Cortex of kidney (tissue), 1 donor: ENCODE results near the gene GFM2.
"Not testable (repeated sequence)": the region's sequence is repeated elsewhere in the genome, so short reads cannot be mapped to it uniquely, and the experiment has no call there.

ENCODE experiments used
- DNase-seq: peaks from one replicate; lab custom pipeline; 2025; lab: John Stamatoyannopoulos, UW

GFM2 gene

GRCh38 chr5:74722271-74722670, 44.6 kb downstream of the GFM2 start:
- DNase-seq = no peak

DNA sequence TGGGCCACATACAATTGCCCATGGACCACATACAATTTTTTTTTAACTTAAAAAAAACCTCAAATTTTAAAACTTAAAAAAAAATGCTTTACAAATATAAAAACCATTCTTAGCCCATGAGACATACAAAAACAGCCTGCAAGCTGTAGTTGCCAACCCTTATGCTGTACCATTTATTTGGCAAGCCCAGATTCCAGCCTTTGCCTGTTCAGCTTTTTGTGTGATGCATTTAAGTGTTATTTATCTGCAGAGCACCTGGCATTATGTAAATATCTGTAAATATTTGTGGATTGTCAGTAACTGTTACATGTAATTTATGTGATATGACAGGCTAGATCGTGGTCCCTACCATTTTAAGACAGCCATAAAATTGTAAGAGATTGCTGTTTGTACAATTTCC, 49.3 kb downstream of the GFM2 start:
- DNase-seq = no peak

- DNase-seq = no peak
Measured at GRCh38 chr5:74693191-74693590, 73.7 kb downstream of the GFM2 start.

DNA sequence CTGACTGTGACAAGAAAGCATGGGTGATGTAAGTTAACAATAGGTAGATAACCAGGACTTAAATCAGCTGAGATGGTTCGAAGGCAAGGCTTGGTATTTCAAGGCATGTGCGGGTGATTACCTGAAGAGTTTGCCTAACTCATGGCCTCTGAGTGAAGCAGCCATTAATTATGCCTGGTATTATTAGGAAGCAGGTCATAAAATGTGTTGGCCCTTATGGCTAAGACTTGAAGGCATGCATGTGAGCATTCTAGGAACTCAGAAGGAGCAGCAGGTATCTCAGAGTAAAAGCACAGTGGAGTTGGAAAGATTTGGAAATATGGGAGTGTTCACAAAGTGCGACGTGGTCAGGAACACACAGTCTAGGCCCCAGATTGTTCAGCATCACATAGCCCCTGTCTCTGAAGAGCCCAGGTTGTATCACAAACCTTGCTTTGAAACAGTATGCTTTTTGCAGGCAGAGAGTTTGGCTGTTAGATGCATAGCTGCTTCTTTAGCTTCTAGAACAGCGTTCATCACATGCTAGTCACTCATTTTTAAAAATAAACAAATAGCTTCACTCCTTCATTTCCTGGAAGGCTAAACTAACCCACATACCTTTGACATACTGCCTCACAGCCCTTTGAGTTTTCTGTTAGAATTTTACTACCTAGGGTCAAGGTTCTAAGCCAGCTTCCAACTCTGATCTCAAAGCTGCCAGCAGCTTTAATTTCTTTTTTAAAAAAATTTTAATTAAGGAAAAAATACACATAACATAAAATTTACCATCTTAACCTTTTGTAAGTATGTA, 79.8 kb downstream of the GFM2 start:
- no peak for DNase-seq

GRCh38 chr5:74685979-74686631, 80.8 kb downstream of the GFM2 start:
- DNase-seq = no peak

- DNase-seq = peak; percentile 25
Measured at GRCh38 chr5:74684900-74685851, 81.7 kb downstream of the GFM2 start, which contains the start of gene HEXB. HEXB (plus strand) TSS chr5:74685233; CDS start chr5:74685261, 28 bp downstream.

DNA sequence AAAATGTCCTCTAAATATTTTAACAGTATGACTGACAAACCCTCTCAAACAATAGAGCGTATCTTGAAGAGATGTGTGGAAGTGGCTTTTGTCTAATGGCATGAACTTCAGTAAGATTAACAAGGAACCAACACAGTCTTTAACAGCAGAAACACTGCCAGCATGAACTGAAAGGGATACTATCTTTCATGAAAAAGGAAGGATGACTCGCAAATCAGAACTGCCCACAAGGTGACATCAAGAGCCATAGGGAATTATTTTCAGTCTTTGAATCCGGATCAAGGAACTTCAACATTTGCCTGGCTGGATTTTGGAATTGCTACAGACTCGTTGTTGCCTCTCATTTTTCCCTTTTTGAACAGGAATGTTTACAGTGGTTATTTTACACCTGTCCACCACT, 87.0 kb downstream of the GFM2 start:
- no peak for DNase-seq

- not testable (repeated sequence) for DNase-seq
Measured at GRCh38 chr5:74679300-74679699, 87.6 kb downstream of the GFM2 start.

- not testable (repeated sequence) for DNase-seq
Measured at GRCh38 chr5:74678123-74678522, 88.8 kb downstream of the GFM2 start.

DNA sequence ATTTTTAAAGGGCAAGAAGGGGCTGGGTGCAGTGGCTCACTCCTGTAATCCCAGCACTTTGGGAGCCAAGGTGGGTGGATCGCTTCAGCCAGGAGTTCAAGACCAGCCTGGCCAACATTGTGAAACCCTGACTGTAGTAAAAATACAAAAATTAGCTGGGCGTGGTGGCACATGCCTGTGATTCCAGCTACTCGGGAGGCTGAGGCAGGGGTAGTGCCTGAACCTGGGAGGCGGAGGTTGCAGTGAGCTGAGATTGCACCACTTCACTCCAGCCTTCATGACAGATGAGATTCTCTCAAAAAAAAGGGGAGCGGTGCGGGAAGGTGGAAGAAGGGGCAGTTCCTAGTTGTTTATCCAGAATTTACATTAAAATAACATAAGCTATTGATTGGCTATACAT, 90.5 kb downstream of the GFM2 start:
- DNase-seq = not testable (repeated sequence)

DNA sequence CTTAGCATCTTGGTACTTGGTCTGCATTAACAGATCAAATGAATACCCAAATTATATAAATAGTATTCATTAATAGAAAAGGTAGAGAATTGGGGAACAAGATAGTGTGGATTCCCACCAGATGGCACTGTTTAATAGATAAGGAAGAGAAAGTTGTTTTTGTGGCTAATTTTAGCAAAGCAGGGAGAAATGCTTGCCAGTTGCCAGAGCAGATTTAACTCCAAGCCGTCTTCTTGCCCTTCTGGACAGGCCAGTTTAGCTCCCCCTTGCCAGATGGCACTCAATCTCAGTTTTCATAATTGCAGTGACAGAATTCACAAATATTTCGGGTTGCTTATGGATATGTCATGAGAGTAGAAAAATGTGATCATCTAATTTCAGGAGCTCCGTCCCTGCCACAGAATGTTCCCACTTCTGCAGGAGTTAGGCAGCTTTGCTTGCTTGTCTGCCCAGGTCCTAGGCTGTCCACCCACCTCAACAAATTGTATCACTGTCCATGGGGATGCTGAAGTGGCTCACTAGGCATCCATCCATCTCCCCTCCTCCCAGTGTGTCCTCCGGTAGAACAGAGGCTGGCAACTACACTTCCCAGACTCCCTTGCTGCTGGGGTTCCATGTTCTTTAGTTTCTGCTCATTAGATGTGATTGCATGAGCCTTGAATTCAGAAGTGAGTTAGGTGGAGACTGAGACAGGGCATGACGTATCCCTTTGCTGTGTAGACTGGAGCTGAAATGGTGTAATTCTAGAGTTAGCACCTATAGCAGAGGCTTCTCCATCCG, 93.7 kb downstream of the GFM2 start:
- DNase-seq = no peak

DNA sequence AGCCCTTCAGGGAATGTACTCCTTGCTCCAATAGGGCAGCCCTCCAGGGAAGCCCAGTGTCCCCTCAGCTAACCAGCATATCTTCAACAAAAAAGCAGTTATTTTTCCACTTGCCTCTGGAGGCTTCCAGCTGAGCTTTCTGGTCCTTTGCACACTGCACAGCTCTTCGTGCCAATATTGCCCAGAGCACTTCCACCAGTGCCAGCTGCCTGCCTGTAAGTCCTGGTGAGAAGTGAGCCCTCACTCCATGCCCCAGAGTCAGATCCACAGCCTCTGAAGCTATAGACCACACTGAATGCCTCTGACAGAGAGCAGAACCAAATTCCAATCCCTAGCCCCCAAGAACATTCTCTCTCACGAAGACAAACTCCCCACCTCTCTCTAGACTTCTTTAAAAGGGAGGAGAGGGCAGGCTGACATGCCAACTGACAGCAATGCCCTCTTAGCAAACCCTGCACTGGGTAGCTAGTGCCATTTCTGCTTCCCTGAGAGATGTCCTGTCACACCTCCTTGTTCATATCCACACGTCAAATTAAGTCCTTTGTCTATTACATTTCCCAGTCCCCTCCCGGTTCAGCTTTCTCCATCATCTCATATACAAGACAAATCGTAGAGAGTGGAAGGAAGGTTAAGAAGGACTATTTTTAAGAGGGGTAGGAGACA, 94.6 kb downstream of the GFM2 start:
- DNase-seq = no peak
